ENCODE results near the gene LRIT2.
"Not testable (repeated sequence)": the region's sequence is repeated elsewhere in the genome, so short reads cannot be mapped to it uniquely, and the experiment has no call there.

The LRIT2 gene

GRCh38 chr10:84204122-84204521, 21.2 kb downstream of the LRIT2 start:
- peak; percentile 8 to 26 for DNase-seq

- DNase-seq: no peak
These were observed 23.0 kb downstream of the LRIT2 start for GRCh38 chr10:84202349-84202748.

- DNase-seq: no peak
These were observed 23.7 kb downstream of the LRIT2 start for GRCh38 chr10:84201682-84202081.

GRCh38 chr10:84201244-84201606, 24.1 kb downstream of the LRIT2 start:
- no peak for DNase-seq

GRCh38 chr10:84200537-84201243, 24.7 kb downstream of the LRIT2 start:
- DNase-seq: no peak

- DNase-seq: no peak
These were observed 27.0 kb downstream of the LRIT2 start for GRCh38 chr10:84198206-84198915.

- no peak for DNase-seq
These were observed 27.7 kb downstream of the LRIT2 start for GRCh38 chr10:84197643-84198042.

- no peak for DNase-seq
These were observed 28.4 kb downstream of the LRIT2 start for GRCh38 chr10:84196941-84197340.

GRCh38 chr10:84196083-84196482, 29.3 kb downstream of the LRIT2 start:
- no peak for DNase-seq

GRCh38 chr10:84195044-84195830, 30.1 kb downstream of the LRIT2 start:
- DNase-seq: no peak

- no peak for DNase-seq
These were observed 30.8 kb downstream of the LRIT2 start, which contains the start of gene CDHR1 for GRCh38 chr10:84194424-84195043. TSS of gene CDHR1 (plus strand) at chr10:84194537. CDS start at chr10:84194761, 224 bp downstream.

GRCh38 chr10:84193846-84194423, 31.4 kb downstream of the LRIT2 start:
- no peak for DNase-seq

- DNase-seq: no peak
These were observed 32.0 kb downstream of the LRIT2 start for GRCh38 chr10:84193327-84193726.

- DNase-seq: no peak
These were observed 34.2 kb downstream of the LRIT2 start for GRCh38 chr10:84191106-84191505.

- no peak for DNase-seq
These were observed 34.7 kb downstream of the LRIT2 start for GRCh38 chr10:84190621-84191020.

GRCh38 chr10:84188815-84189214, 36.5 kb downstream of the LRIT2 start:
- no peak for DNase-seq

- DNase-seq: no peak
These were observed 39.7 kb downstream of the LRIT2 start for GRCh38 chr10:84185526-84186175.

GRCh38 chr10:84184517-84184916, 40.8 kb downstream of the LRIT2 start:
- DNase-seq: no peak

- no peak for DNase-seq
These were observed 43.7 kb downstream of the LRIT2 start for GRCh38 chr10:84181631-84182030.

- DNase-seq: not testable (repeated sequence)
These were observed 45.0 kb downstream of the LRIT2 start for GRCh38 chr10:84180386-84180785.

GRCh38 chr10:84179059-84179710, 46.2 kb downstream of the LRIT2 start:
- DNase-seq: no peak

GRCh38 chr10:84178160-84178609, 47.2 kb downstream of the LRIT2 start:
- no peak for DNase-seq

All from AML-193 (cell line).